Esophagus squamous epithelium (tissue), 4 donors: ENCODE data around the gene RHO.
"Not testable (repeated sequence)": the region's sequence is repeated elsewhere in the genome, so short reads cannot be mapped to it uniquely, and the experiment has no call there.

ENCODE experiments used
- POLR2A ChIP-seq, 4 donors: fragments of 450-650 bp; IDR thresholded peaks; one replicate each; pipeline ENCODE4 v1.6.1; 2017; ENCODE audit warnings: antibody characterized with exemption in 4 of 4, mild to moderate bottlenecking in 4 of 4, moderate library complexity in 3 of 4
- TF ChIP-seq, protein P1 (sequence below), 6 experiments: fragments of 450-650 bp in 4 of 6; fragments of 200-600 bp in 2 of 6; sonication (generic) in 2 of 6; IDR thresholded peaks; one replicate each; pipeline ENCODE4 v1.5.1; 2016 to 2019; ENCODE audit warnings: antibody characterized with exemption in 6 of 6, mild to moderate bottlenecking in 4 of 6, moderate library complexity in 4 of 6

DNA sequence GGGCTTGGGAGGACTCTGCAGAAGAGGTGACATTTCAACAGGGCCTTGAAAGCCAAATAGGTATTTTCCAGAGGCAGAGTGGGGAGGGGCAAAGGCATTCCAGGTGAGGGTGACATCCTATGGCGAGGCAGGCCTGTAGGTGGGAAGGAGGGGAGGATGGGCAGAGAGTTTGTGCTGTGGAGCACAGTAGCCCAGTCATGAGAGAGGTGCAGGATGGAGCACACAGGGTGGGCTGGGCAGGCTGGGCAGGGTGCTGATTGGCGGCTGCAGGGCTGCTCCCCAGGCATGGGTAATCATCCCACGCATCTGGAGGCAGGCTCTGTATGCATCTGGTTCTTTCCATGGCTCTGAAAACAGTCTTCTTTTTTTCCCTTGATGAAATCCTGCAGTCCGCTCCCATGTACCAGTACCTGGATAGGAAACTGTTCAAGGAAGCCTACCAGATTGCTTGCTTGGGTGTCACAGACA is 40.5 kb upstream of the RHO start:
- TF ChIP-seq POLR2A (IDR thresholded peaks at IDR 0.05) = not testable (repeated sequence)
- TF ChIP-seq, protein P1, sequence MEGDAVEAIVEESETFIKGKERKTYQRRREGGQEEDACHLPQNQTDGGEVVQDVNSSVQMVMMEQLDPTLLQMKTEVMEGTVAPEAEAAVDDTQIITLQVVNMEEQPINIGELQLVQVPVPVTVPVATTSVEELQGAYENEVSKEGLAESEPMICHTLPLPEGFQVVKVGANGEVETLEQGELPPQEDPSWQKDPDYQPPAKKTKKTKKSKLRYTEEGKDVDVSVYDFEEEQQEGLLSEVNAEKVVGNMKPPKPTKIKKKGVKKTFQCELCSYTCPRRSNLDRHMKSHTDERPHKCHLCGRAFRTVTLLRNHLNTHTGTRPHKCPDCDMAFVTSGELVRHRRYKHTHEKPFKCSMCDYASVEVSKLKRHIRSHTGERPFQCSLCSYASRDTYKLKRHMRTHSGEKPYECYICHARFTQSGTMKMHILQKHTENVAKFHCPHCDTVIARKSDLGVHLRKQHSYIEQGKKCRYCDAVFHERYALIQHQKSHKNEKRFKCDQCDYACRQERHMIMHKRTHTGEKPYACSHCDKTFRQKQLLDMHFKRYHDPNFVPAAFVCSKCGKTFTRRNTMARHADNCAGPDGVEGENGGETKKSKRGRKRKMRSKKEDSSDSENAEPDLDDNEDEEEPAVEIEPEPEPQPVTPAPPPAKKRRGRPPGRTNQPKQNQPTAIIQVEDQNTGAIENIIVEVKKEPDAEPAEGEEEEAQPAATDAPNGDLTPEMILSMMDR (IDR thresholded peaks at IDR 0.05) = not testable (repeated sequence)
